Colonic mucosa (tissue), 4 donors: ENCODE measurements around the gene L3MBTL1. TPM values are rescaled to one million over a fixed set of nuclear protein-coding genes. Genes with fewer than 3 reads are reported as not detected.
"Not testable (repeated sequence)": the region's sequence is repeated elsewhere in the genome, so short reads cannot be mapped to it uniquely, and the experiment has no call there.

Experiments used
- DNase-seq: peaks from one replicate; pipeline ENCODE4 v3.0.0-alpha.2; 2020
- H3K27ac ChIP-seq: fragments of 200-600 bp; one replicate; pipeline ENCODE4 v1.8.0; 2021
- H3K27me3 ChIP-seq: fragments of 200-600 bp; one replicate; pipeline ENCODE4 v1.8.0; 2021
- H3K36me3 ChIP-seq: fragments of 200-600 bp; one replicate; pipeline ENCODE4 v1.8.0; 2021
- H3K4me1 ChIP-seq: fragments of 200-600 bp; one replicate; pipeline ENCODE4 v1.8.0; 2021; ENCODE audit warnings: mild to moderate bottlenecking
- H3K4me3 ChIP-seq: fragments of 200-600 bp; one replicate; pipeline ENCODE4 v1.8.0; 2021
- H3K9ac ChIP-seq, 2 donors: one replicate each; pipeline ENCODE4 v1.7.0; 2013; ENCODE audit warnings: control low read depth in 2 of 2, low read depth in 2 of 2, low read length in 2 of 2
- H3K9me3 ChIP-seq: fragments of 200-600 bp; one replicate; pipeline ENCODE4 v1.8.0; 2021
- CTCF ChIP-seq: fragments of 200-600 bp; IDR thresholded peaks from one replicate; pipeline ENCODE4 v1.8.0; 2022; ENCODE audit warnings: antibody characterized with exemption, mild to moderate bottlenecking
- intact Hi-C: fragments of 100-400 bp; cut with DNase I; formaldehyde crosslinking; loops from one replicate; pipeline ENCODE4 v1.14.1; 2022
- total RNA-seq, 2 donors: library from RNA; stranded (reverse); fragmentation: NEBNext Ultra II Directional in 1 of 2; extraction: Animal tissue kit (Norgen Biotek cat#: 25700) in 1 of 2; gene quantifications; one replicate each; pipeline ENCODE4 v1.2.1, GENCODE V29; 2021
- donor health status: healthy.
- donor health status: DM: no; HTN: no; CAD: no.
- donor health status: DM: no; HTN: no; CAD: no.

L3MBTL1 gene
- total RNA-seq, 2 donors from 2014 or later: 4.5 to 8.8 TPM

- no peak overlapping the region for H3K27ac ChIP-seq
- no peak for DNase-seq
- no peaks in the 10 kb centered on the region for H3K4me1 ChIP-seq
- H3K36me3 ChIP-seq: no peaks in the 10 kb centered on the region
- no peak overlapping the region for H3K4me3 ChIP-seq
- no peaks in the 10 kb centered on the region for H3K27me3 ChIP-seq
- H3K9me3 ChIP-seq: no peaks in the 10 kb centered on the region
- no peak for TF ChIP-seq CTCF
- H3K9ac ChIP-seq: no peak overlapping the region
- intact Hi-C loops: no loop called here
Observed at GRCh38 chr20:43584448-43585136, 77.1 kb downstream of the L3MBTL1 start.

GRCh38 chr20:43586641-43587040 is 79.1 kb downstream of the L3MBTL1 start:
- no peaks in the 10 kb centered on the region for H3K9me3 ChIP-seq
- intact Hi-C loops: no loop called here
- H3K4me3 ChIP-seq: no peak overlapping the region
- H3K4me1 ChIP-seq: peaks cover 2% of the 10 kb centered on the region
- no peaks in the 10 kb centered on the region for H3K36me3 ChIP-seq
- no peak overlapping the region for H3K9ac ChIP-seq
- no peak overlapping the region for H3K27ac ChIP-seq
- no peaks in the 10 kb centered on the region for H3K27me3 ChIP-seq
- TF ChIP-seq CTCF: no peak
- DNase-seq: no peak

GRCh38 chr20:43588526-43588925 is 81.0 kb downstream of the L3MBTL1 start:
- H3K9ac ChIP-seq, H3K27me3 ChIP-seq, DNase-seq, H3K9me3 ChIP-seq, intact Hi-C loops, H3K36me3 ChIP-seq, H3K4me1 ChIP-seq, H3K27ac ChIP-seq, H3K4me3 ChIP-seq: not testable (repeated sequence)

- Histone ChIP-seq H3K27me3 (no peaks in the 10 kb centered on the region), H3K9ac (peak overlapping the region; percentile 72 to 81), H3K4me3 (peak overlapping the region; percentile 95), H3K9me3 (no peaks in the 10 kb centered on the region), H3K36me3 (no peaks in the 10 kb centered on the region), H3K27ac (peak overlapping the region; percentile 65), H3K4me1 (peaks cover 3% of the 10 kb centered on the region)
- DNase-seq: peak; percentile 25
- intact Hi-C loops: no loop called here
- TF ChIP-seq CTCF: no peak
Observed at GRCh38 chr20:43590036-43590391, 82.5 kb downstream of the L3MBTL1 start.

- Histone ChIP-seq H3K4me1 (peaks cover 3% of the 10 kb centered on the region), H3K36me3 (no peaks in the 10 kb centered on the region), H3K4me3 (peak within 1 kb of the TSS; percentile 95), H3K9me3 (no peaks in the 10 kb centered on the region), H3K9ac (peak within 1 kb of the TSS; percentile 72 to 81), H3K27ac (peak within 1 kb of the TSS; percentile 65), H3K27me3 (no peaks in the 10 kb centered on the region)
- TF ChIP-seq CTCF: no peak
- peak; percentile 96 for DNase-seq
- intact Hi-C loops: no loop called here
Observed at GRCh38 chr20:43590392-43591303, 83.2 kb downstream of the L3MBTL1 start, which contains the start of gene IFT52. Gene IFT52 (plus strand): TSS chr20:43590937. CDS start chr20:43594699, 3,762 bp downstream.

Other genes with a start within 250 kb of the L3MBTL1 start
- 100 to 1,000 TPM; 101 to 147 TPM for gene SRSF6, start 49.8 kb upstream of the L3MBTL1 start, total RNA-seq
- 10 to 100 TPM; 80.2 to 82.3 TPM for gene SGK2, start 51.3 kb downstream of the L3MBTL1 start, total RNA-seq
- gene IFT52, start 83.2 kb downstream of the L3MBTL1 start, total RNA-seq: 10 to 100 TPM; 12.6 to 19.2 TPM
- 10 to 100 TPM; 15.1 to 71.1 TPM for gene MYBL2, start 159.4 kb downstream of the L3MBTL1 start, total RNA-seq
- gene GTSF1L, start 219.3 kb downstream of the L3MBTL1 start, total RNA-seq: not detected